Epithelial cell of prostate (primary cell): Measurements from ENCODE around the gene LRRC8B.
"Not testable (repeated sequence)": the region's sequence is repeated elsewhere in the genome, so short reads cannot be mapped to it uniquely, and the experiment has no call there.

Source experiments
- DNase-seq: peaks from one replicate; pipeline ENCODE4 v3.0.0-alpha.2; 2011; ENCODE audit warnings: low read depth, low spot score
- H3K27ac ChIP-seq: fragments of 450-650 bp; 2 replicates; pipeline ENCODE4 v1.5.1; 2017; ENCODE audit warnings: mild to moderate bottlenecking

Gene LRRC8B

GRCh38 chr1:89629146-89629545 is 104.5 kb downstream of the LRRC8B start:
- no peak for DNase-seq
- H3K27ac ChIP-seq, result no peak overlapping the region

- not testable (repeated sequence) for DNase-seq, H3K27ac ChIP-seq
Measured at GRCh38 chr1:89629600-89629999, 105.0 kb downstream of the LRRC8B start.

- no peak overlapping the region for H3K27ac ChIP-seq
- no peak for DNase-seq
Measured at GRCh38 chr1:89630048-89630447, 105.4 kb downstream of the LRRC8B start.

- no peak for DNase-seq
- H3K27ac ChIP-seq, result no peak overlapping the region
Measured at GRCh38 chr1:89631816-89632656, 107.4 kb downstream of the LRRC8B start.

- H3K27ac ChIP-seq, result peak within 1 kb of the TSS; percentile 93
- DNase-seq, result no peak
Measured at GRCh38 chr1:89632657-89633247, 108.1 kb downstream of the LRRC8B start, which contains the start of gene LRRC8C. Gene LRRC8C (plus strand): TSS chr1:89633120. CDS start chr1:89686474, 53,354 bp downstream.

GRCh38 chr1:89633248-89633799 is 108.7 kb downstream of the LRRC8B start:
- DNase-seq, result no peak

GRCh38 chr1:89633800-89634625 is 109.4 kb downstream of the LRRC8B start:
- peak overlapping the region; percentile 93 for H3K27ac ChIP-seq
- no peak for DNase-seq

More at GRCh38 chr1:89633248-89633799, 108.7 kb downstream of the LRRC8B start:
- H3K27ac ChIP-seq, result peak overlapping the region; percentile 93

- peak overlapping the region; percentile 93 for H3K27ac ChIP-seq
- no peak for DNase-seq
Measured at GRCh38 chr1:89635825-89636815, 111.5 kb downstream of the LRRC8B start.

- DNase-seq, result no peak
- peak overlapping the region; percentile 93 for H3K27ac ChIP-seq
Measured at GRCh38 chr1:89637496-89637895, 112.9 kb downstream of the LRRC8B start.

GRCh38 chr1:89640440-89640839 is 115.8 kb downstream of the LRRC8B start:
- no peak overlapping the region for H3K27ac ChIP-seq
- DNase-seq, result no peak

- DNase-seq, result no peak
- no peak overlapping the region for H3K27ac ChIP-seq
Measured at GRCh38 chr1:89641781-89642180, 117.2 kb downstream of the LRRC8B start.

- no peak overlapping the region for H3K27ac ChIP-seq
- DNase-seq, result no peak
Measured at GRCh38 chr1:89643577-89643976, 118.9 kb downstream of the LRRC8B start.

GRCh38 chr1:89644119-89644814 is 119.6 kb downstream of the LRRC8B start:
- DNase-seq, result no peak
- no peak overlapping the region for H3K27ac ChIP-seq

- no peak for DNase-seq
- no peak overlapping the region for H3K27ac ChIP-seq
Measured at GRCh38 chr1:89646259-89646658, 121.6 kb downstream of the LRRC8B start.
